Urinary bladder (tissue), 4 donors: ENCODE results near the gene TTC21A. TPM values are rescaled to one million over a fixed set of nuclear protein-coding genes. Genes with fewer than 3 reads are reported as not detected.

Source experiments
- DNase-seq: peaks from one replicate; pipeline ENCODE4 v3.0.0-alpha.2; 2015; ENCODE audit errors: extremely low spot score
- H3K27ac ChIP-seq: one replicate; pipeline ENCODE4 v1.5.1; 2013; ENCODE audit warnings: low read depth, mild to moderate bottlenecking, moderate library complexity
- H3K36me3 ChIP-seq: one replicate; pipeline ENCODE4 v1.6.1; 2013; ENCODE audit warnings: mild to moderate bottlenecking, moderate library complexity; ENCODE audit not compliant: insufficient read depth
- H3K4me1 ChIP-seq: one replicate; pipeline ENCODE4 v1.6.1; 2013; ENCODE audit warnings: mild to moderate bottlenecking, moderate library complexity; ENCODE audit not compliant: insufficient read depth
- H3K4me3 ChIP-seq: one replicate; pipeline ENCODE4 v1.5.1; 2013; ENCODE audit warnings: low read depth, low read length
- WGBS: extraction: QIAGEN DNeasy Blood & Tissue Kit; methylation state at CpG from one replicate; pipeline ENCODE4 v1.1.7; 2013; 5-methylcytosine and 5-hydroxymethylcytosine counted together
- polyA plus RNA-seq: library from polyadenylated mRNA; stranded (reverse); fragments of 200-250 nt; gene quantifications from one replicate; pipeline ENCODE4 v1.2.3, GENCODE V29; 2013
- total RNA-seq: library from RNA; depleted of rRNA; stranded (reverse); fragments of >200 nt; gene quantifications from one replicate; pipeline ENCODE4 v1.2.3, GENCODE V29; 2014
- donor health status: healthy with polysubstance abuse.
- donor health status: healthy.

TTC21A gene
- total and polyA plus RNA-seq, 2 donors: 3.3 to 4.3 TPM

GRCh38 chr3:39130693-39131265 is 23.3 kb downstream of the TTC21A start:
- WGBS: 72% methylated on average over 3 of the region's 3 CpGs

GRCh38 chr3:39132096-39133092 is 24.9 kb downstream of the TTC21A start:
- no peak for DNase-seq
- Histone ChIP-seq H3K27ac (no peak overlapping the region), H3K4me3 (no peak overlapping the region), H3K36me3 (no peaks in the 10 kb centered on the region), H3K4me1 (no peaks in the 10 kb centered on the region)
- 73% methylated on average over 11 of the region's 11 CpGs for WGBS

More at GRCh38 chr3:39130693-39131265, 23.3 kb downstream of the TTC21A start:
- no peak for DNase-seq
- Histone ChIP-seq H3K4me1 (no peaks in the 10 kb centered on the region), H3K27ac (no peak overlapping the region), H3K36me3 (no peaks in the 10 kb centered on the region), H3K4me3 (no peak overlapping the region)

GRCh38 chr3:39133093-39133490 is 25.6 kb downstream of the TTC21A start:
- no peak for DNase-seq
- Histone ChIP-seq H3K27ac (no peak overlapping the region), H3K4me1 (no peaks in the 10 kb centered on the region), H3K4me3 (no peak overlapping the region), H3K36me3 (no peaks in the 10 kb centered on the region)
- WGBS: 92% methylated on average over 1 of the region's 1 CpG

- Histone ChIP-seq H3K27ac (no peak overlapping the region), H3K36me3 (no peaks in the 10 kb centered on the region), H3K4me3 (no peak overlapping the region), H3K4me1 (no peaks in the 10 kb centered on the region)
- WGBS: 73% methylated on average over 6 of the region's 6 CpGs
- DNase-seq: no peak
These were observed 26.3 kb downstream of the TTC21A start for GRCh38 chr3:39133822-39134221.

GRCh38 chr3:39134305-39134704 is 26.8 kb downstream of the TTC21A start:
- Histone ChIP-seq H3K27ac (no peak overlapping the region), H3K36me3 (no peaks in the 10 kb centered on the region), H3K4me3 (no peak overlapping the region), H3K4me1 (no peaks in the 10 kb centered on the region)
- WGBS: 90% methylated on average over 7 of the region's 7 CpGs
- no peak for DNase-seq

- no peak for DNase-seq
- Histone ChIP-seq H3K4me3 (no peak overlapping the region), H3K36me3 (no peaks in the 10 kb centered on the region), H3K4me1 (no peaks in the 10 kb centered on the region), H3K27ac (no peak overlapping the region)
- WGBS: 77% methylated on average over 8 of the region's 8 CpGs
These were observed 27.8 kb downstream of the TTC21A start for GRCh38 chr3:39135170-39135805.

- Histone ChIP-seq H3K36me3 (no peaks in the 10 kb centered on the region), H3K4me1 (no peaks in the 10 kb centered on the region), H3K4me3 (no peak overlapping the region), H3K27ac (no peak overlapping the region)
- 93% methylated on average over 21 of the region's 21 CpGs for WGBS
- DNase-seq: no peak
These were observed 29.3 kb downstream of the TTC21A start for GRCh38 chr3:39136533-39137434.

- DNase-seq: no peak
These were observed 30.0 kb downstream of the TTC21A start for GRCh38 chr3:39137435-39137936.

GRCh38 chr3:39137991-39138803 is 30.7 kb downstream of the TTC21A start:
- Histone ChIP-seq H3K4me3 (no peak overlapping the region), H3K27ac (no peak overlapping the region), H3K36me3 (no peaks in the 10 kb centered on the region), H3K4me1 (no peaks in the 10 kb centered on the region)
- DNase-seq: no peak
- 90% methylated on average over 10 of the region's 10 CpGs for WGBS

More at GRCh38 chr3:39137435-39137936, 30.0 kb downstream of the TTC21A start:
- H3K4me3 ChIP-seq: no peak overlapping the region
- H3K4me1 ChIP-seq: no peaks in the 10 kb centered on the region
- no peaks in the 10 kb centered on the region for H3K36me3 ChIP-seq
- 93% methylated on average over 18 of the region's 18 CpGs for WGBS
- no peak overlapping the region for H3K27ac ChIP-seq

- DNase-seq: no peak
- Histone ChIP-seq H3K4me3 (no peak overlapping the region), H3K4me1 (no peaks in the 10 kb centered on the region), H3K27ac (no peak overlapping the region), H3K36me3 (no peaks in the 10 kb centered on the region)
- WGBS: 42% methylated on average over 7 of the region's 7 CpGs
These were observed 31.4 kb downstream of the TTC21A start for GRCh38 chr3:39138804-39139415.

- 62% methylated on average over 2 of the region's 2 CpGs for WGBS
- no peak for DNase-seq
- peaks cover 2% of the 10 kb centered on the region for H3K36me3 ChIP-seq
- no peak overlapping the region for H3K27ac ChIP-seq
- H3K4me1 ChIP-seq: no peaks in the 10 kb centered on the region
- no peak overlapping the region for H3K4me3 ChIP-seq
These were observed 32.0 kb downstream of the TTC21A start for GRCh38 chr3:39139442-39139841.
